ENCODE measurements around the gene KCNH8. TPM values are rescaled to one million over a fixed set of nuclear protein-coding genes. Genes with fewer than 3 reads are reported as not detected.

The KCNH8 gene
- total RNA-seq, 6 experiments from 2014 or later: not detected

DNA sequence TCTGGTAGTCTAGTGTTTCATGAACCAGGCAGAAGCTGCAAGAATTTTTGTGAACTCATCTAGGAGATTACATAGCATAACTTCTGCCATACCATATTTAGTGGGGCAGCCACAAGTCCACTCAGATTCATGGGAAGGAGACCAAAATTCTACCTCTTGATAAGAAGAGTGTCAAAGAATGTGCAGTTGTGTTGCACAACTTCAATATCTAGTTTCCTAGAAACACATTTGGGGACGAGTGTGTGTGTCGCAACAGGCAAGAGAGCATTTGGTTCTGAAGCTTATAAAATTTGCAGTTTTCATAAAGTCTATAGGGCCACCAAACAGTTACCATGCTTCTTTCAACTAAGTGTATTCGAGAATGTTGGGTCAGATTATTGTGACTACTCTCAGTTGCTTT is 115.3 kb downstream of the KCNH8 start:
- no peaks in the 10 kb centered on the region for H3K9me3 ChIP-seq
- H3K4me1 ChIP-seq: no peaks in the 10 kb centered on the region
- DNase-seq (no peak), ATAC-seq (no peak)
- H3K4me3 ChIP-seq: no peak overlapping the region
- intact Hi-C loops (cut with DNase I): no loop called here
- 9% methylated on average over 2 of the region's 3 CpGs for WGBS (ENCODE audit: insufficient coverage, low coverage, low lambda C conversion rate, missing lambda C conversion rate)
- TF ChIP-seq, protein P1, sequence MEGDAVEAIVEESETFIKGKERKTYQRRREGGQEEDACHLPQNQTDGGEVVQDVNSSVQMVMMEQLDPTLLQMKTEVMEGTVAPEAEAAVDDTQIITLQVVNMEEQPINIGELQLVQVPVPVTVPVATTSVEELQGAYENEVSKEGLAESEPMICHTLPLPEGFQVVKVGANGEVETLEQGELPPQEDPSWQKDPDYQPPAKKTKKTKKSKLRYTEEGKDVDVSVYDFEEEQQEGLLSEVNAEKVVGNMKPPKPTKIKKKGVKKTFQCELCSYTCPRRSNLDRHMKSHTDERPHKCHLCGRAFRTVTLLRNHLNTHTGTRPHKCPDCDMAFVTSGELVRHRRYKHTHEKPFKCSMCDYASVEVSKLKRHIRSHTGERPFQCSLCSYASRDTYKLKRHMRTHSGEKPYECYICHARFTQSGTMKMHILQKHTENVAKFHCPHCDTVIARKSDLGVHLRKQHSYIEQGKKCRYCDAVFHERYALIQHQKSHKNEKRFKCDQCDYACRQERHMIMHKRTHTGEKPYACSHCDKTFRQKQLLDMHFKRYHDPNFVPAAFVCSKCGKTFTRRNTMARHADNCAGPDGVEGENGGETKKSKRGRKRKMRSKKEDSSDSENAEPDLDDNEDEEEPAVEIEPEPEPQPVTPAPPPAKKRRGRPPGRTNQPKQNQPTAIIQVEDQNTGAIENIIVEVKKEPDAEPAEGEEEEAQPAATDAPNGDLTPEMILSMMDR (IDR thresholded peaks at IDR 0.05): no peak
- TF ChIP-seq POLR2A (IDR thresholded peaks at IDR 0.05): no peak
- no peaks in the 10 kb centered on the region for H3K36me3 ChIP-seq
- H3K27ac ChIP-seq: no peak overlapping the region
- H3K27me3 ChIP-seq: no peaks in the 10 kb centered on the region

DNA sequence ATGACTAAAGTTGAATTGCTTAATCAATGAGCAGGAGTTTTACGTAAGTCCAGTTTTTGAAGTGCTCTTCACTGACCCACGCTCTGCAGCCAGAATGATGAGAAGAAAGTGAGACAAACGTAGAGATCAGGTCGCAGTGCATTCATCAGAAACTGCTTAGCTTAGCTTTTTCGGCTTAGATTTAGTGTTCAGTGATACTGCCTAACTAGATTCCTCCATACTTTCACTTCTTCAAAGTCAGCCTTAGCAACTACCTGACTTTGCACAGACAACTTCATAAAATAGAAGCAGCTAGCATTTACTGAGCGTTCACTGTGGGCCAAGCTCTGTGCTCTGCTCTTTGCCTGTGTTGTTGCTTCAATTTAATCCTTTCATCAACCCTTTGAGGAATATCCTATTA is 116.1 kb downstream of the KCNH8 start:
- TF ChIP-seq, protein P1 (IDR thresholded peaks at IDR 0.05): no peak
- no peak for TF ChIP-seq POLR2A (IDR thresholded peaks at IDR 0.05)
- Histone ChIP-seq H3K27ac (no peak overlapping the region), H3K27me3 (no peaks in the 10 kb centered on the region), H3K9me3 (no peaks in the 10 kb centered on the region), H3K4me3 (no peak overlapping the region), H3K36me3 (no peaks in the 10 kb centered on the region), H3K4me1 (no peaks in the 10 kb centered on the region)
- DNase-seq (no peak), ATAC-seq (no peak)
- intact Hi-C loops (cut with DNase I): no loop called here
- WGBS (ENCODE audit: insufficient coverage, low coverage, low lambda C conversion rate, missing lambda C conversion rate): 51% methylated on average over 6 of the region's 6 CpGs

DNA sequence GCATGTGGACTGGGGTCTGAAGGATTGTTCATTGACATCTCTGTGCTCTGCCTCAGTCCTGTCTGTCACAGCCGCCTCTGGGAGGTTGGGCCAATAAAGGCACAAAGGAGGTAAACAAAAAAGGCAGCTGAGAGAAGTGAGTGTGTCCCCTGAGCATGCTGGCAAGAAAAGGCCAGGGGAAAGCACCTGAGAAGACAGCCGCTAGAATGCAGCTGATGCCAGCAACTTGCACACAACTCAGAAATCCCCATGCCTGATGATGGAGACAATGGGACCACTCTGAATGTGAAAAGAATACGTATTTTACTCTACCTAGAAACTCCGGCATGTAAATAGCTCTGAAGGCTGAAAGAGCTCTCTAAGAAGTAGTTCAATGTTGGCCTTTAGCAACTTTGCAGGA is 118.7 kb downstream of the KCNH8 start:
- Histone ChIP-seq H3K4me3 (no peak overlapping the region), H3K4me1 (no peaks in the 10 kb centered on the region), H3K9me3 (no peaks in the 10 kb centered on the region), H3K27me3 (no peaks in the 10 kb centered on the region), H3K27ac (no peak overlapping the region), H3K36me3 (no peaks in the 10 kb centered on the region)
- intact Hi-C loops (cut with DNase I): no loop called here
- WGBS (ENCODE audit: insufficient coverage, low coverage, low lambda C conversion rate, missing lambda C conversion rate): 30% methylated on average over 4 of the region's 4 CpGs
- no peak for ATAC-seq
- no peak for TF ChIP-seq POLR2A (IDR thresholded peaks at IDR 0.05)
- TF ChIP-seq, protein P1 (IDR thresholded peaks at IDR 0.05): no peak
- DNase-seq: no peak

DNA sequence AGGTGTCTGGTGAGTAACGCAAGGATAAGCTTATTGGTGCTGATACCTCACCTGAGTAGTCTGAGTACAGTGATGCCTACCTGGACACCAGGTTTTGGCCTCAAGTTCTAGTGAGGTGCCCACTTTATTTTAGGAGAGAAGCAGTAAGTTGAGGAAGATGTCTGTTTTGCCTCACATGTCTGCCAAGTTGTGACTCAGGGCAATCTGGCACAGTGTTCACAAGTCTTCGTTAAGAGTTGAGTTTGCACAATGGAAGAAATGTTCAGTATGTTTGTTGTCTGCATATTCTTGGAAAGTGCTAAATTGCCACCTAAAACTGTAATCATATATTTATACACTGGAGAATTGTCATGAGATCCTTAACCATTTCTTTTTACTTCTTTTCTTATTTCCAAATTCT is 122.2 kb downstream of the KCNH8 start:
- no peak overlapping the region for H3K4me3 ChIP-seq
- H3K9me3 ChIP-seq: no peaks in the 10 kb centered on the region
- no peaks in the 10 kb centered on the region for H3K4me1 ChIP-seq
- no peak overlapping the region for H3K27ac ChIP-seq
- no peaks in the 10 kb centered on the region for H3K27me3 ChIP-seq
- intact Hi-C loops (cut with DNase I): no loop called here
- TF ChIP-seq, protein P1 (IDR thresholded peaks at IDR 0.05): no peak
- WGBS (ENCODE audit: insufficient coverage, low coverage, low lambda C conversion rate, missing lambda C conversion rate): 48% methylated on average over 2 of the region's 2 CpGs
- no peaks in the 10 kb centered on the region for H3K36me3 ChIP-seq
- ATAC-seq: no peak
- DNase-seq: no peak

DNA sequence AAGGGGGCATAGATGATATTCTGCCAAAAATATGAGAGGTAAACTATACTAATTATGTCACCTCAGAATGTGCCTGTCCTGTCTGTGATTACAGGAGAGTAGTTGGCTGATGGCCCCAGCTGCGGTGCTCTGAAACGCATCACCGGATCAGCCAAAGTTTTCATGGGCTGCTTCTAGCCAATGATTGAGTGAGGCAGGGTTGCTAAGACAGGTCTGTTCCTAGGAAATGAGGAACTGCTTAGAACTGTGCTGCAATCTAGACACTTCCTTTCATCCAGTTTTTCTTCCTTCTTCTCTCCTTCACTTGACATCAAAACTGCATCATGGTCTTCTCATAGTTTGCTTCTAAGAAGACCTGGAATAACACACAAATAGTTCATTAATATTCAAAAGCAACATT is 124.0 kb downstream of the KCNH8 start:
- intact Hi-C loops (cut with DNase I): no loop called here
- Histone ChIP-seq H3K4me3 (no peak overlapping the region), H3K27me3 (no peaks in the 10 kb centered on the region), H3K36me3 (no peaks in the 10 kb centered on the region), H3K27ac (no peak overlapping the region), H3K9me3 (no peaks in the 10 kb centered on the region), H3K4me1 (no peaks in the 10 kb centered on the region)
- DNase-seq (no peak), ATAC-seq (no peak)
- WGBS (ENCODE audit: insufficient coverage, low coverage, low lambda C conversion rate, missing lambda C conversion rate): 40% methylated on average over 1 of the region's 3 CpGs
- TF ChIP-seq POLR2A (IDR thresholded peaks at IDR 0.05): no peak
- TF ChIP-seq, protein P1 (IDR thresholded peaks at IDR 0.05): no peak

All from right lobe of liver (tissue), 6 donors.